CD4-positive, alpha-beta T cell treated with Interleukin-17A for 1 hour (primary cell): Measurements from ENCODE around the gene USP33.
"Not testable (repeated sequence)": the region's sequence is repeated elsewhere in the genome, so short reads cannot be mapped to it uniquely, and the experiment has no call there.

Source experiments
- DNase-seq: peaks from one replicate; pipeline ENCODE4 v3.0.0-alpha.2; 2020

Gene USP33

GRCh38 chr1:77668924-77669449 is 90.7 kb downstream of the USP33 start:
- no peak for DNase-seq

- DNase-seq, result no peak
Measured at GRCh38 chr1:77664939-77665516, 94.6 kb downstream of the USP33 start.

DNA sequence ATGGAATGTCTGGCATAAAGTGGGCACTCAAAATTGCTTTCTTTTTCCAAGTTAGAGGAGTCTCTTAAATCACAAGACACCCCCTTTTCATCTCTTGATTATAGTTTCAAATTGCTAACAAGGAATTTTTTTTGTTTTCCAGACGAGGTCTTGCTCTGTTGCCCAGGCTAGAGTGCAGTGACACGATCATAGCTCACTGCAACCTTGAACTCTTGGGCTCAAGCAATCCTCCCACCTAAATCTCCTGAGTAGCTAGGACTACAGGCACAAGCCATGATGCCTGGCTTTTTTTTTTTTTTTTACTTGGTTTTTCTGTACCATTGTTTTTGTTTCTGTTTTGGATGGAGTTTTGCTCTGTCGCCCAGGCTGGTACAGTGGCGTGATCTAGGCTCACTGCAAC is 98.0 kb downstream of the USP33 start:
- no peak for DNase-seq

DNA sequence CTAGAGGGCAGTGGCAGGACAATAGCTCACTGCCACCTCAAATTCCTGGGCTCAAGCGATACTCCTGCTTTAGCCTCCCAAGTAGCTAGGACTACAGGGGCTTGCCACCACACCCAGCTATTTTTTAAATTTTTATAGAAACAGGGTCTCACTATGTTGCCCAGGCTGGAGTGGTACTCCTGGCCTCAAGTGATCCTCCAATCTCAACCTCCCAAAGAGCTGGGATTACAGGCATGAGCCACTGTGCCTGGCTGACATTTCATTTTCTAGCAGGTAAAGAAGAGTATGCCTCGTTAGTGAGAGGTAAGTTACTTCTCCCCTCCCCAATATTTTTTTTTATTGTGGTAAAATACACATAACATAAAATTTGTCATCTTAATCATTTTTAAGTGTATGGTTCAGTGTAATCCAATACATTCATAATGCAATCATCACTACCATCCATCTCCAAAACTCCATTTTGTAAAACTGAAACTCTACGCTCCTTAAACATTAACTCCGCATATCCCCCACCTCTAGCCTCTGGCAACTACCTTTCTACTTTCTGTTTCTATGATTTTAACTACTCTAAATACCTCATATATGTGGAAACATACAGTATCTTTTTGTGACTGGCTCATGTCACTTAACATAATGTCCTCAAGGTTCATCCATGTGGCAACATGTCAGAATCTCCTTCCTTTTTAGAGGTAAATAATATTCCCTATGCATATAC is 99.6 kb downstream of the USP33 start:
- DNase-seq, result no peak

DNA sequence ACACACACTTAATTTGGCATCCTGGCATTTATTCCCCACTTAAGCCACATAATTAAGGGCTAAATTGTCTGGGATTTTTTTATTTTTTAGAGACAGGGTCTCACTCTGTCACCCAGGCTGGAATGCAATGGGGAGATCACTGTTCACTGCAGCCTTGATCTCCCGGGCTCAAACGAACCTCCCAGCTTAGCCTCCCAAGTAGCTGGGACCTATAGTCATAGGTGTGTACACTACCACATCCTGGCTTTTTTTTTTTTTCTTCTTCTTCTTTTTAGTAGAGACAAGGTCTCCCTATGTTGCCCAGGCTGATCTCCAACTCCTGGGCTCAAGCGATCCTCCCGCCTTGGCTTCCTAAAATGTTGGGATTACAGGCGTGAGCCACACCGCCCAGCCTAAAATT is 101.4 kb downstream of the USP33 start:
- DNase-seq, result no peak

DNA sequence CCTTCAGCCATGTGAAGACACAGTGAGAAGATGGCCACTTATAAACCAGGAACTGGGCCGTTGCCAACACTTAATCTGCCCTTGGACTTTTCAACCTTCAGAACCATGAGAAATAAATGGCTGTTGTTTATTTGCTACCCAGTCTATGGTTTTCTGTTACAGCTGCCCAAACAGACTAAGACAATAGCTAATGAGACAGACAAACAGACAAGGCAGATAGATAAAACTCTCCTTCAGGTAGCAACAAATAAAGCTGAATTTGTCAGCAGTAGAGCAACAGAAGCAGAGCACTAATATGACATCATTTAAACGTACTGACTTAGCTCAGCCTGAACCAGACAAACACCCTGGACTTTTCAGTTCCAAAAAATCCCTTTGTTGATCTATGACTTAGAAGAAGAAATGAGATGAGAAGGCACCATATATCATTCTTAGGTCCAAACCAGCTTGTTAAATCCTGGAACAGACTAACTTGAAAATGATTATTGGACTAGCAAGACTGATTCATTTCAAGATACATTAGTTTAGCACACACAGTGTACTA is 104.1 kb downstream of the USP33 start:
- DNase-seq, result no peak

- DNase-seq, result no peak
Measured at GRCh38 chr1:77652970-77653516, 106.6 kb downstream of the USP33 start.

DNA sequence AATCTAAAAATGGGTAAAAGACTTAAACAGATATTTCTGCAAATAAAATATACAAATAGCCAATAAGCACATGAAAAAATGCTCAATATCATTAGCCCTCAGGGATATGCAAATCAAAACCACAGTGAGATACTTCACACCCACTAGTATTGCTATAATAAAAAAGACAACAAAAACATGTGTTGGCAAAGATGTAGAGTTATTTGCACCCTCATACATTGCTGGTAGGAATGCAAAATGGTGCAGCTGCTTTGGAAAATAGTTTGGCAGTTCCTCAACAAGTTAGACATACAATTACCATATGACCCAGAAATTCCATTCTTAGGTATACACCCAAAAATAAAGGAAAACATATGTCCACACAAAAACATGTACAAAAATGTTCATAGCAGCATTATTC is 107.4 kb downstream of the USP33 start:
- DNase-seq, result no peak

- no peak for DNase-seq
Measured at GRCh38 chr1:77649127-77649526, 110.5 kb downstream of the USP33 start.

DNA sequence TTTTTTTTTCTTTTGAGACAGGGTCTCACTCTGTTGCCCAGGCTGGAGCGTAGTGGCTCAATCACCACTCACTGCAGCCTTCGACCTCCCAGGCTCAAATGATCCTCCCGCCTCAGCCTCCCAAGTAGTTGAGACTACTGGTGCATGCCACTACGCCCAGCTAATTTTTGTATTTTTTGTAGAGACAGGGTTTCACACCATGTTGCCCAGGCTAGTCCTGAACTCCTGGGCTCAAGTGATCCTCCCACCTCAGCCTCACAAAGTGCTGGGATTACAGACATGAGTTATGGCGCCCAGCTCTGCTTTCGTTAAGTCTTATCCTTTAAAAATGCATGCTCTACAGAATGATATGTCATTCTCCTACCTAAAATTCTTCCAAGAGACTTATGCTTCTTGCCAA is 113.4 kb downstream of the USP33 start:
- DNase-seq, result not testable (repeated sequence)
